PFSK-1 (cell line): ENCODE results near the gene TJP2.

Source experiments
- FOXP2 ChIP-seq: optimal IDR thresholded peaks from 2 replicates; pipeline ENCODE3; 2011; ENCODE audit warnings: borderline replicate concordance, control low read depth, inconsistent platforms; ENCODE audit not compliant: insufficient read depth; ENCODE audit errors: extremely low read length, extremely low read depth
- POLR2AphosphoS5 ChIP-seq: IDR thresholded peaks from 2 replicates; pipeline ENCODE4 v1.6.1; 2012; ENCODE audit warnings: low read depth, mild to moderate bottlenecking, control low read depth, low read length, moderate library complexity
- SIN3A ChIP-seq: IDR thresholded peaks from 2 replicates; pipeline ENCODE4 v1.6.1; 2012; ENCODE audit warnings: mild to moderate bottlenecking, low read length, moderate library complexity, borderline replicate concordance; ENCODE audit not compliant: insufficient read depth
- TAF1 ChIP-seq: IDR thresholded peaks from 2 replicates; pipeline ENCODE4 v1.6.1; 2012; ENCODE audit warnings: low read length, control low read depth, borderline replicate concordance; ENCODE audit not compliant: insufficient read depth
- TF ChIP-seq, protein P1 (sequence below), 2 experiments: IDR thresholded peaks; 2 replicates each; pipeline versions ENCODE4 v1.6.1 to v1.8.0; 2011 to 2012; ENCODE audit warnings: low read depth in 2 of 2, low read length in 2 of 2, control low read depth in 1 of 2, inconsistent platforms in 1 of 2, mild to moderate bottlenecking in 1 of 2, moderate library complexity in 1 of 2; ENCODE audit not compliant: insufficient read depth in 1 of 2

Gene TJP2

DNA sequence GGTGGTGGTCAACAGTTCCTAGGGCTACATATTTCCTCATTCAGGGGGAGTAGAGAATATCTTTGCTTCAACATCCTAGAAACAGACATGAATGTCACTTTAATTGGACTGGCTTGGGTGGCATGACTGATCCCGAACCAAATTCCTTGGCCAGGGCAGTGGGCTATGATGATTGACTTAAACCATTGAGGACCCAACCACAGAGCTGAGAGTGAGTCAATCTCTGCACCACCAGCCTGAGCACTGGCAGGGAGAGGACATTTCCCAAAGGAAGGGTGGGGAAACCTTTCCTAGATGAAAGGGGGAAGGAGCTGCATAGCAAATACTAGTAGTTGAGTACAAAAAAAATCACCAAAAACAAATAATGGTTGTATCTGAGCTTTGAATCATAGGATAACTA is 98.1 kb downstream of the TJP2 start:
- TF ChIP-seq, protein P1, sequence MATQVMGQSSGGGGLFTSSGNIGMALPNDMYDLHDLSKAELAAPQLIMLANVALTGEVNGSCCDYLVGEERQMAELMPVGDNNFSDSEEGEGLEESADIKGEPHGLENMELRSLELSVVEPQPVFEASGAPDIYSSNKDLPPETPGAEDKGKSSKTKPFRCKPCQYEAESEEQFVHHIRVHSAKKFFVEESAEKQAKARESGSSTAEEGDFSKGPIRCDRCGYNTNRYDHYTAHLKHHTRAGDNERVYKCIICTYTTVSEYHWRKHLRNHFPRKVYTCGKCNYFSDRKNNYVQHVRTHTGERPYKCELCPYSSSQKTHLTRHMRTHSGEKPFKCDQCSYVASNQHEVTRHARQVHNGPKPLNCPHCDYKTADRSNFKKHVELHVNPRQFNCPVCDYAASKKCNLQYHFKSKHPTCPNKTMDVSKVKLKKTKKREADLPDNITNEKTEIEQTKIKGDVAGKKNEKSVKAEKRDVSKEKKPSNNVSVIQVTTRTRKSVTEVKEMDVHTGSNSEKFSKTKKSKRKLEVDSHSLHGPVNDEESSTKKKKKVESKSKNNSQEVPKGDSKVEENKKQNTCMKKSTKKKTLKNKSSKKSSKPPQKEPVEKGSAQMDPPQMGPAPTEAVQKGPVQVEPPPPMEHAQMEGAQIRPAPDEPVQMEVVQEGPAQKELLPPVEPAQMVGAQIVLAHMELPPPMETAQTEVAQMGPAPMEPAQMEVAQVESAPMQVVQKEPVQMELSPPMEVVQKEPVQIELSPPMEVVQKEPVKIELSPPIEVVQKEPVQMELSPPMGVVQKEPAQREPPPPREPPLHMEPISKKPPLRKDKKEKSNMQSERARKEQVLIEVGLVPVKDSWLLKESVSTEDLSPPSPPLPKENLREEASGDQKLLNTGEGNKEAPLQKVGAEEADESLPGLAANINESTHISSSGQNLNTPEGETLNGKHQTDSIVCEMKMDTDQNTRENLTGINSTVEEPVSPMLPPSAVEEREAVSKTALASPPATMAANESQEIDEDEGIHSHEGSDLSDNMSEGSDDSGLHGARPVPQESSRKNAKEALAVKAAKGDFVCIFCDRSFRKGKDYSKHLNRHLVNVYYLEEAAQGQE (IDR thresholded peaks at IDR 0.05; ENCODE audit: insufficient read depth in 1 of 2, low read depth in 2 of 2, low read length in 2 of 2): no peak
- TF ChIP-seq SIN3A: no peak
- TF ChIP-seq FOXP2: no peak
- no peak for TF ChIP-seq TAF1

DNA sequence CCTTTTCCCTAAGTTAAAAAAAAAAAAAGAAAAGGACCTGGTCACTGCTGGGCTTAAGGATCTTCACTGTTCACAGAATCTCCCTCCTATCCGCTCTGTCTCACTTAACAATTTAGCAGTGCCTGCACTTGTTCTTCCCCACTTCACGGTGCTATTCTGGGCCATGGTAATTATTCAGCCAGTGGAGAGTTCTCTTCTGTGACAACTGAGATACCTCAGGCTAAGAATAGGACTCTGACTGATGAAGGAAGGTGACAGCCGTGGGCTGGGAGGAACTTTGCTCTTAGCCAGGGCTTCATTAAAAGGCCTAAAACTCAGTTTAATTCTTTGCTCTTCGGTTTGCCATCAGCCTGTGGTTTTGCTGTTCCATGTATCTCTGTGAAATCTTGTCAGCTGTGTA is 99.1 kb downstream of the TJP2 start:
- TF ChIP-seq SIN3A (no peak), FOXP2 (no peak), TAF1 (no peak), POLR2AphosphoS5 (no peak)
- TF ChIP-seq, protein P1 (IDR thresholded peaks at IDR 0.05; ENCODE audit: insufficient read depth in 1 of 2, low read depth in 2 of 2, low read length in 2 of 2): no peak

DNA sequence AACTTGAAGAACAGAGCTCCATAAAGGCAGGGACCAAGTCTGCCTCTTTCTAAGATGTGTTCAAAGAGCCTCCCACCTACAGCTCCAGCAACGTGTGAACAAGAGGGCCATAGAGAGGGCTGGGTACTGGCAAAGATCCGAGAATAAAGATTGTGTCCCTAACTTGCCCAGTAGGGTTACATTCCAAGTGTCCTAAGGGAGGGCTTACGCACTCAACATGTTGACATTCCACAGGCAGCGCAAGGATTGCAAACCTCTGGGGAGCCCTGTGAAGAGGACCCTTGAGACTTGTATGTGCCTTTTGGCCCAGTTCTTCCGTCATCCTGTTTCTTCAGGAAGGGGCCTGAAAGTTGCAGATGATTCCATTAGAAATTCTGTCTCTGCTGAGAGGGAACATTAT is 102.7 kb downstream of the TJP2 start:
- TF ChIP-seq POLR2AphosphoS5 (no peak), TAF1 (no peak), SIN3A (no peak), FOXP2 (no peak)
- TF ChIP-seq, protein P1 (IDR thresholded peaks at IDR 0.05; ENCODE audit: insufficient read depth in 1 of 2, low read depth in 2 of 2, low read length in 2 of 2): no peak

DNA sequence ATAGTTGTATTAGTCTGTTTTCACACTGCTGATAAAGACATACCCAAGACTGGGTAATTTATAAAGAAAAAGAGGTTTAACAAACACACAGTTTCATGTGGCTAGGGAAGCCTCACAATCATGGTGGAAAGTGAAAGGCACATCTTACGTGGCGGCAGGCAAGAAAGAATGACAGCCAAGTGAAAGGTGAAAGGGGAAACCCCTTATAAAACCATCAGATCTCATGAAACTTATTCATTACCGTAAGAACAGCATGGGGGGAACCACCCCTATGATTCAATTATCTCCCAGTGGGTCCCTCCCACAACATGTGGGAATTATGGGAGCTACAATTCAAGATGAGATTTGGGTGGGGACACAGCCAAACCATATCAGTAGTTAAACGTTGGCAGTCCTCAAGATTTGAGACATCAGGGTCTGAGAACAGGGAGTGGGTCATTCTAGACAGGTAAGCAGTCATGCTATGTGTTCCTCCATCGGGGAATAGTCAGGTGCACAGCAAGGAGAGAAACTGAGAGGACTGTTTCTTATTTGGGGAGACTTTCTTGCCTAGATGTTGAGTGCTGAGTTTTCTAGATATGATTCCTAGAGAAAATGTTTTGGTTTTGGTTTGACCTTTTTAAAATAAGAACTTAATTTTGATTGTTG is 105.1 kb downstream of the TJP2 start:
- TF ChIP-seq FOXP2 (no peak), TAF1 (no peak)

DNA sequence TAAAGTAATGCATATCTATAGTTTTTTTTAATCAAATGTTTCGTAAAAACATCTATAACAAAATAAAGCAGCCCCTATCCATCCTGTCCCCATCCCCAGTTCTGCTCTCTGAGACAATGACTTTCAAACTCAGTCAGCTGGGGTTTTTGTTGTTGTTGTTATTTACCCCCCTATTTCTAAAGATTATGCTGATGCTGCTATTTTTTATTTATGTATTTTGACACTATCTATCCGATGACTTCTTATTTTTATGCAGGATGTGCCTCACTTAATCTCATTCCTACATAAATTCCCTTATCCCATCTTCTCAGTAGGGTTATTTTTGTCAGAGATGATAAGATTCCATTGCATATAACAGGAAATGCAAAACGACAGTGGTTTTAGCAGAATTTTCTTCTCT is 105.7 kb downstream of the TJP2 start:
- TF ChIP-seq, protein P1 (IDR thresholded peaks at IDR 0.05; ENCODE audit: insufficient read depth in 1 of 2, low read depth in 2 of 2, low read length in 2 of 2): no peak
- TF ChIP-seq TAF1 (no peak), FOXP2 (no peak), SIN3A (no peak), POLR2AphosphoS5 (no peak)
